ENCODE measurements around the gene CRYGN.

DNA sequence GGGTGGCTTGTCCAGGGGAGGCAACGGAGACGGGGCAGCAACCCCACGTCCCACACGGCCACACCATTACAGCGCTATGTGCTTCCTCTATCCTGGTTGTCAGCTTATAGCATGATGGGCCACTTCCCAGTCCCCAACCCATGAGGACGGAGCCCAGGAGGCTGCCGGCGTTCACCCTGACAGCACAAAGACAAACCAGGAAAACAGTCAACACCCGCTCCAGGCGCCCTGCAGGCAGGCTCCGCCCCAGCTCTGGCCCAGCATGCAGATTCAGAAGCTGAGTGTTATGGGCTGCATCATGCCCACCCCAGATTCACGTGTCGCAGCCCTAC, 44.9 kb downstream of the CRYGN start:
- TF ChIP-seq, protein P1, sequence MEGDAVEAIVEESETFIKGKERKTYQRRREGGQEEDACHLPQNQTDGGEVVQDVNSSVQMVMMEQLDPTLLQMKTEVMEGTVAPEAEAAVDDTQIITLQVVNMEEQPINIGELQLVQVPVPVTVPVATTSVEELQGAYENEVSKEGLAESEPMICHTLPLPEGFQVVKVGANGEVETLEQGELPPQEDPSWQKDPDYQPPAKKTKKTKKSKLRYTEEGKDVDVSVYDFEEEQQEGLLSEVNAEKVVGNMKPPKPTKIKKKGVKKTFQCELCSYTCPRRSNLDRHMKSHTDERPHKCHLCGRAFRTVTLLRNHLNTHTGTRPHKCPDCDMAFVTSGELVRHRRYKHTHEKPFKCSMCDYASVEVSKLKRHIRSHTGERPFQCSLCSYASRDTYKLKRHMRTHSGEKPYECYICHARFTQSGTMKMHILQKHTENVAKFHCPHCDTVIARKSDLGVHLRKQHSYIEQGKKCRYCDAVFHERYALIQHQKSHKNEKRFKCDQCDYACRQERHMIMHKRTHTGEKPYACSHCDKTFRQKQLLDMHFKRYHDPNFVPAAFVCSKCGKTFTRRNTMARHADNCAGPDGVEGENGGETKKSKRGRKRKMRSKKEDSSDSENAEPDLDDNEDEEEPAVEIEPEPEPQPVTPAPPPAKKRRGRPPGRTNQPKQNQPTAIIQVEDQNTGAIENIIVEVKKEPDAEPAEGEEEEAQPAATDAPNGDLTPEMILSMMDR (IDR thresholded peaks at IDR 0.05; ENCODE audit: low read length): no peak
- no peak for TF ChIP-seq EZH2 (optimal IDR thresholded peaks at IDR 0.05; ENCODE audit: low read depth, low read length)

Measured in MM.1S (cell line).